ENCODE results near the gene PDIA2.

Gene PDIA2

GRCh38 chr16:240559-240958, 42.4 kb upstream of the PDIA2 start:
- no peak overlapping the region for H3K27ac ChIP-seq (ENCODE audit: extremely low read depth, low read depth, low read length)
- POLR2A ChIA-PET, result interaction anchor here (1.4 kb wide), 1 partner anchor 12 kb away, joined by 3 read pairs; no protein-coding TSS in a partner anchor
- no peak for TF ChIP-seq ZNF146 (tag by site-specific recombination; IDR thresholded peaks at IDR 0.05)
- no peak for TF ChIP-seq ZNF223 (tag by site-specific recombination; IDR thresholded peaks at IDR 0.05)
- no peak for TF ChIP-seq ZNF791 (tag by site-specific recombination; IDR thresholded peaks at IDR 0.05)
- H3K9me3 ChIP-seq (ENCODE audit: control insufficient read depth, insufficient read depth, low read depth, low read length), result no peaks in the 10 kb centered on the region
- CTCF ChIA-PET, result no interaction called here
- H3K4me3 ChIP-seq (ENCODE audit: low read depth, low read length), result no peak overlapping the region
- no peaks in the 10 kb centered on the region; a peak in 1 of 3 replicates for H3K36me3 ChIP-seq (ENCODE audit: control insufficient read depth in 2 of 2, insufficient read depth in 1 of 2, low read length in 2 of 2)
- no peaks in the 10 kb centered on the region for H3K4me1 ChIP-seq (ENCODE audit: control insufficient read depth, insufficient read depth, low read length)

GRCh38 chr16:242281-242680, 40.7 kb upstream of the PDIA2 start:
- POLR2A ChIA-PET, result interaction anchor here (0.7 to 1.2 kb wide), 2 partner anchors 26 to 120 kb away, joined by 3 to 6 read pairs; no protein-coding TSS in a partner anchor
- H3K27ac ChIP-seq (ENCODE audit: extremely low read depth, low read depth, low read length), result no peak overlapping the region
- TF ChIP-seq ZNF174 (tag by site-specific recombination; IDR thresholded peaks at IDR 0.05) (no peak), ZFP41 (tag by site-specific recombination; IDR thresholded peaks at IDR 0.05; ENCODE audit: borderline replicate concordance) (no peak), PRDM10 (tag by site-specific recombination; IDR thresholded peaks at IDR 0.05) (0 out of 2 replicates have a peak, but pooled peaks have one; percentile 48), HIC1 (tag by site-specific recombination; IDR thresholded peaks at IDR 0.05) (no peak)

GRCh38 chr16:243348-243747, 39.6 kb upstream of the PDIA2 start:
- Histone ChIP-seq H3K9me3 (ENCODE audit: control insufficient read depth, insufficient read depth, low read depth, low read length) (no peaks in the 10 kb centered on the region), H3K36me3 (ENCODE audit: control insufficient read depth in 2 of 2, insufficient read depth in 1 of 2, low read length in 2 of 2) (no peaks in the 10 kb centered on the region; a peak in 1 of 3 replicates), H3K27ac (ENCODE audit: extremely low read depth, low read depth, low read length) (no peak overlapping the region), H3K4me1 (ENCODE audit: control insufficient read depth, insufficient read depth, low read length) (no peaks in the 10 kb centered on the region), H3K4me3 (ENCODE audit: low read depth, low read length) (no peak overlapping the region)
- no peak for TF ChIP-seq ZFP37 (tag by site-specific recombination; IDR thresholded peaks at IDR 0.05)
- TF ChIP-seq ZNF10 (tag by site-specific recombination; IDR thresholded peaks at IDR 0.05), result no peak
- no peak for TF ChIP-seq ZNF571 (tag by site-specific recombination; IDR thresholded peaks at IDR 0.05)
- no peak for TF ChIP-seq ZNF639 (tag by site-specific recombination; IDR thresholded peaks at IDR 0.05)
- TF ChIP-seq ZNF174 (tag by site-specific recombination; IDR thresholded peaks at IDR 0.05), result no peak
- no peak for TF ChIP-seq WT1 (tag by site-specific recombination; IDR thresholded peaks at IDR 0.05)
- no peak for TF ChIP-seq SCRT1 (tag by site-specific recombination; IDR thresholded peaks at IDR 0.05; ENCODE audit: borderline replicate concordance)
- no peak for TF ChIP-seq YY1 (tag by site-specific recombination; IDR thresholded peaks at IDR 0.05)
- TF ChIP-seq KLF8 (tag by site-specific recombination; IDR thresholded peaks at IDR 0.05), result no peak
- no peak for TF ChIP-seq ZNF426 (tag by site-specific recombination; IDR thresholded peaks at IDR 0.05)
- no peak for TF ChIP-seq ZNF24 (tag by site-specific recombination; IDR thresholded peaks at IDR 0.05)
- TF ChIP-seq ZNF558 (tag by site-specific recombination; IDR thresholded peaks at IDR 0.05), result no peak
- TF ChIP-seq ZNF169 (tag by site-specific recombination; IDR thresholded peaks at IDR 0.05), result no peak
- no peak for TF ChIP-seq ZEB2 (tag by site-specific recombination; IDR thresholded peaks at IDR 0.05)
- no peak for TF ChIP-seq ZNF624 (tag by site-specific recombination; IDR thresholded peaks at IDR 0.05)
- ChIA-PET CTCF (interaction anchor here (0.8 to 1.5 kb wide), 2 partner anchors 119 to 147 kb away, joined by 3 read pairs; no protein-coding TSS in a partner anchor), POLR2A (interaction anchor here (0.7 to 1.2 kb wide), 3 partner anchors 8 to 67 kb away, joined by 3 to 6 read pairs (median 4); no protein-coding TSS in a partner anchor)

More at GRCh38 chr16:242281-242680, 40.7 kb upstream of the PDIA2 start:
- Histone ChIP-seq H3K4me3 (ENCODE audit: low read depth, low read length) (no peak overlapping the region), H3K9me3 (ENCODE audit: control insufficient read depth, insufficient read depth, low read depth, low read length) (no peaks in the 10 kb centered on the region), H3K4me1 (ENCODE audit: control insufficient read depth, insufficient read depth, low read length) (no peaks in the 10 kb centered on the region), H3K36me3 (ENCODE audit: control insufficient read depth in 2 of 2, insufficient read depth in 1 of 2, low read length in 2 of 2) (no peaks in the 10 kb centered on the region; a peak in 1 of 3 replicates)
- CTCF ChIA-PET, result interaction anchor here (0.6 kb wide), 1 partner anchor 153 kb away, joined by 3 read pairs; no protein-coding TSS in a partner anchor

Data from HEK293 (cell line).